ENCODE results near the gene RYR2. TPM values are rescaled to one million over a fixed set of nuclear protein-coding genes. Genes with fewer than 3 reads are reported as not detected.

Gene RYR2
- total RNA-seq, 1 experiment from 2014 or later = 4.7 TPM

GRCh38 chr1:237186675-237187074 lies 144.7 kb downstream of the RYR2 start:
- no peak for DNase-seq (ENCODE audit: extremely low read depth, low read depth)

- no peak for DNase-seq (ENCODE audit: extremely low read depth, low read depth)
Observed at GRCh38 chr1:237187842-237188241, 145.9 kb downstream of the RYR2 start.

- DNase-seq (ENCODE audit: extremely low read depth, low read depth) = no peak
Observed at GRCh38 chr1:237191403-237191802, 149.4 kb downstream of the RYR2 start.

DNA sequence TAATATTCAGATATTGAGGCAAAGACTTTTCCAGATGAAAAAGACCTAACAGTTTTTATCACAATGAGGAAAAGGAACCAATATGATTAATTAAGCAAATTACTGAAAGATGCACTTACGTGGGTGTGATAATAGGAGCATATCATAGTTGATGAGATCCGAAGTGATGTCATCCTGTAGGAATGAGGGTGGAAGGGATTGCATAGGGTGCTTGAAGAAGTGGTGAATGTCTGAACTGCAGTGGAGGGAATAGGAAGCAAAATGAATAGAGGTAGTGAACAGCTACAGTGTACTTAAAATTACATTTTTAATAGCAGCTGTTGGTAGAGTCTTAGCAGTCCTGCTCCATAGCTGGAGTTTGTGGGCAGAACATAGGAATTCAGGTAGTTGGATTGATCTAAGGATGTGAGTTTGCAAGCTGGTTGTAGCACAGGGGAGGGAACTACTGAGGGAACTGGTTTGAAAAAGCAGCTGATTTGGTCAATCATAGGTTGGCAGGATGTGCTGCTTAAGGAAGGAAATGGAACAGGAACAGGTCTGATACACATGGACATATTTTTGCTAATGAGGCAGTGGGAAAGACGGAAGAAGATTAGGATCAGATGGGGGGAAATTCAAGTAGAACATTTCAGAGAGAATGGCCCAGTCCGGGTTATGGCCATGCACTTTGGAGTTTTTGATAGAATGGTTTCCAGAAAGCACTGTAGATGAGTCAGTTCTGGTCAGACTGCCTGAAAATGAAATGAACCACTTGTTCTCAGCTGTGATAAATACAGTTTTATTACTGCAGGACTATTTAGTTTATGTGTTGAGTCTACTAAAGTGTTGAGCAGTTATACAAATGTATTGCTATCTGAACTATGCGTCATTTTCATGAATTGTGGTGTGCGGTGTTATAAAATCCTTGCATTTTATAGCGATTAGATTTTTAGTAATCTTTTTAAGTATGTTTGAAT lies 155.8 kb downstream of the RYR2 start:
- DNase-seq (ENCODE audit: extremely low read depth, low read depth) = no peak

GRCh38 chr1:237199026-237199425 lies 157.0 kb downstream of the RYR2 start:
- no peak for DNase-seq (ENCODE audit: extremely low read depth, low read depth)

GRCh38 chr1:237201155-237201554 lies 159.2 kb downstream of the RYR2 start:
- no peak for DNase-seq (ENCODE audit: extremely low read depth, low read depth)

DNA sequence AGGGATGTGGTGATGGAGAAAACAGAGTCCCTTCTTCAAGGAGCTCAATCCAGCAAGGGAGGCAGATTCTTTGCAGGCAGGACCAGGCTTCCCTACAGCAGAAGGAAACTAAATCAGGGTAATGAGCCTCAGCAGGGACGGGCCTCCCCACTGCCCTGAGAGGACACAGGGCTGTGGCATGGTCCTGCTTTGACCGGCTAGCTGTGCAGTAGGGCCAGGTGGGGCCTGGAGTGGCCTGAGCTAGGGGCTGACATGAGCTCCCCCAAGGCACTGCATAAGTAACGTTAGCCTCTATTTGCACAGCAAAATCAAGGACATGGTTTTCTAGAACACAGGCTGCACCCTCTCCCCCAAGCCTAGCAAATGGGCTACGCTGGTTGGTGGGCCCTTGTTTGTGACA lies 162.9 kb downstream of the RYR2 start:
- no peak for DNase-seq (ENCODE audit: extremely low read depth, low read depth)

DNA sequence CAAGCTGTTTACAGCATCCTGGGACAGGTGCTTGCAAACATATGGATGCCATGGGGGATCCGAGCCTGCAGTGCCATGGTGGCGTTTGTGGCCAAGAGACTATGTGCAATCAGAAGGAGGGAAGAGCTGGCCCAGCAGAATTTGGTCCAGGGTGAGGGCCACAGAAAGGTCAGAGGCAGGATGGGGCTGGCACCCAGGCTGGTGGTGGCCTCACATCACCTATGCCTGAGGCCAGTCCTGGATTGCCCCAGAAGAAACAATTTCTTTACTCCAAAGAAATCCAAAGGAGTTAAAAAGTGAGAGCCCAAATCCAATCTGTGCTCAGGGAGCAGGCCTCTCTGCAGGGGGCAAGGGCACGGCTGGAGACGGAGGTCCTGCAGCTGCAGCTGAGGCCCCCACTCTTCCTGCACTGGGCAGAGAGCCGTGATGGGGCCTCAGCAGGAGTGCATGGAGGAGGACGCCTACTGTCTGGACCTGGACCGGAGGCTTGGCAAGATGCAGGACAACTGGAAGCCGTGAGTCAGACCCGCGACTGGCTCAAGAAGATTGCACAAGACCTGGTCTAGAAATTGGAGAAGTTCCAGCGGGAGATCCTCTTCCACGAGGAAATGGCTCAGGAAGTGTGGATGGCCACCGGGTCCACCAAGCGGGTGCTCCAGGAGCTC lies 163.5 kb downstream of the RYR2 start:
- no peak for DNase-seq (ENCODE audit: extremely low read depth, low read depth)

DNA sequence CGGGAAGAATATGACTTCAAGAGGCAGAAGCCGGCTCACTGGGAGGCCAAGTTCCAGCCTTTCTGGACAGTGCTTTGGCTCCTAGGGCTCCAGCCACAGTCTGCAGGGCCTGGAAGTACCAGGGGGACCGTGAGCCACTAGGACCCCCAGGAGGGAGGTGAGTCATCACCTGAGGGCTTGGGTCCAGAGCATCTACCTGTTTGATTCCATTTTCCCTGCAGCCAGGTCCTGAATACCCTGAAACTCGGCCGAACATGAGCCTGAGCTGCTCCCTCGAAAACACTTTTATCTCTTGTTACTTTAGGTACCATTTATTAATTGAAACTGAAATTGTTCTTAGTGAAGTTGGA lies 164.1 kb downstream of the RYR2 start:
- DNase-seq (ENCODE audit: extremely low read depth, low read depth) = no peak

DNA sequence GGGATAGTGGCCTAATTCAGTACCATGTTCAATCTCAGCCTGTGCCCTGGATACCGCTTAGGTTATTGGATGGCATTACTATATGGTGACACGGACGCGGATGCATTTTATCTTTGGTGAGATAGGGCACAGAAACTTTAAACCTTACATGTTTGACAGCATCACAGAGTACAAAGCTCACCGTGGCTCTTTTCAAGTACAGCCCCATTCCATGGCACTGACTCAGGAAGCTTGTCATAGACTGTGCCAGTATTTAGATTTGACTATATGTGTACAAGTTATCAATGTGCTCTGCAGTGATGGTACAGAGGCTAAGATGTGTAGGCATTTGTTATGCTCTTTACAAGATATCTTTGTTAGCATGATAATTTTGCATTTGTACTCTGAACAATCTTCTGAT lies 169.0 kb downstream of the RYR2 start:
- DNase-seq (ENCODE audit: extremely low read depth, low read depth) = no peak

DNA sequence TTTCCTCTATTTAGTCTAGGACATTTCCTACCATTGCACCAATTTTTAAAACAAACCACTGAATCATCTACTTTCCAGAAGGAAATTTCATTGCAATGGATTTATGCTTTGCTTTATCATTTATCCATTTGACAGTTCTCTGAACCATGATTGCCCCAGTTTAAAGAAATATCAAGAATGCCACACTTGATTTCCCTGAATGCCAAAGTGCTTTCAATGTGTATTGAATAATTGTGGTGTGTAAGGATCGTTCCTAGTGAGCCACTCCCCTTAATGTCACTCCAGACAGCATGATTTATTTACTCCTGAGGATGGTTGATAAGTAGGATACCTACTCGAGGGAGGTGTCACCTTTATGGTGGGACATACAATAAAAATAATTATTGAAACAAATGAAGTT lies 169.6 kb downstream of the RYR2 start:
- no peak for DNase-seq (ENCODE audit: extremely low read depth, low read depth)

- no peak for DNase-seq (ENCODE audit: extremely low read depth, low read depth)
Observed at GRCh38 chr1:237219751-237220642, 178.0 kb downstream of the RYR2 start.

DNA sequence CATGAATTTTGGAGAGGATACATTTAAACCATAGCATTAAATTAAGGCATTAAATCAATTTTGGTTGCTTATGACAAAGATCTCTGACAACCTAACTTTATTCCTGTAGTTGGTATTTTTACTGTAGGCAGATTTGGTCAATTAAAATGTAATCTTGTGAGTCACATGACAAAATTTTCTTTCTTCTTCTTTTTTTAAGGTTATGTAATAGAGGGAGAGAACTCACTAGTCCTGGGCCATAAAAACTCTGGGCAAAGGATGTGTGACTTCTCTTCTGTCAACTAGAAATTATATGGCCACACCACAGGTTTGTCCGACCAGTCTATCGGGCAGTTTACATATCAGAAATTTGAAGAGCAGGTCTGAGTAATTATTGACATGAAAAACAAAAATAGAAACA lies 181.4 kb downstream of the RYR2 start:
- DNase-seq (ENCODE audit: extremely low read depth, low read depth) = no peak

GRCh38 chr1:237226177-237226944 lies 184.4 kb downstream of the RYR2 start:
- no peak for DNase-seq (ENCODE audit: extremely low read depth, low read depth)

GRCh38 chr1:237227476-237227875 lies 185.5 kb downstream of the RYR2 start:
- no peak for DNase-seq (ENCODE audit: extremely low read depth, low read depth)

GRCh38 chr1:237228421-237228820 lies 186.4 kb downstream of the RYR2 start:
- DNase-seq (ENCODE audit: extremely low read depth, low read depth) = no peak

DNA sequence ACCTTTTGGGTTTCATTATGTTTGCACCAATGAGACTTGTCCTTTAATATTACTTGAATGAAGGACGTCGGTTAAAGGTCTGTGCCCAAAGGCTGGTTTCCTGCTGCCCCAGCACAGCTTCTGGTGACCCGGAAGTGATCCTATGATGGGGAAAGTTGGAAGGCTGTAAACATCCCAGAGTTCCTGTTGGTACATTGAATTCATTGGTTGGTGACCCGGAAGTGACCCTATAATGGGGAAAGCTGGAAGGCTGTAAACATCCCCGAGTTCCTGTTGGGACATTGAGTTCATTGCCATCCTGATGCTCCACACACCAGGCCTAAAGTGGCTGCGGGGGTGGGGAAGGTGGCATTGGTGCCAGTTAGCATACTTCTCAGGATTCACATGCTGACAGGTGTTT lies 187.3 kb downstream of the RYR2 start:
- no peak for DNase-seq (ENCODE audit: extremely low read depth, low read depth)

- no peak for DNase-seq (ENCODE audit: extremely low read depth, low read depth)
Observed at GRCh38 chr1:237232501-237232900, 190.5 kb downstream of the RYR2 start.

- DNase-seq (ENCODE audit: extremely low read depth, low read depth) = no peak
Observed at GRCh38 chr1:237235091-237235490, 193.1 kb downstream of the RYR2 start.

DNA sequence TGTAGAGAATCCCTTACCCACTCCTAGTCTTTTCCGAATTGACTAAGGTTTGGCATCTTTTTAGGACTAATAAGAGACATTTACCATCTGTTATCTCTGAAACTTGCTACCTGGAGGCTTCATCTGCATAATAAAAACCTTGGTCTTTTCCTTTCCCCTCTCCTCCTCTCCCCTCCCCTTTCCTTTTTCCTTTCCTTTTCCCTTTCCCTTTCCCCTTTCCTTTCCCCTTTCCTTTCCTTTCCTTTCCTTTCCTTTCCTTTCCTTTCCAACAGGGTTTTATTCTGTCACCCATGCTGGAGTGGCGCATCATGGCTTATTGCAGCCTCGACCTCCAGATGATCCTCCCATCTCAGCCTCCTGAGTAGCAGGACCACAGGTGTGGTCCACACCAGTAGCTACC lies 195.7 kb downstream of the RYR2 start:
- no peak for DNase-seq (ENCODE audit: extremely low read depth, low read depth)
